NCI-H82 treated with DMSO at 0.1 percent for 48 hours (cell line): ENCODE results near the gene LAMB1.
"Not testable (repeated sequence)": the region's sequence is repeated elsewhere in the genome, so short reads cannot be mapped to it uniquely, and the experiment has no call there.

Experiments
- DNase-seq: peaks from one replicate; lab custom pipeline; 2025; ENCODE audit not compliant: unreplicated experiment; lab: John Stamatoyannopoulos, UW

The LAMB1 gene

DNA sequence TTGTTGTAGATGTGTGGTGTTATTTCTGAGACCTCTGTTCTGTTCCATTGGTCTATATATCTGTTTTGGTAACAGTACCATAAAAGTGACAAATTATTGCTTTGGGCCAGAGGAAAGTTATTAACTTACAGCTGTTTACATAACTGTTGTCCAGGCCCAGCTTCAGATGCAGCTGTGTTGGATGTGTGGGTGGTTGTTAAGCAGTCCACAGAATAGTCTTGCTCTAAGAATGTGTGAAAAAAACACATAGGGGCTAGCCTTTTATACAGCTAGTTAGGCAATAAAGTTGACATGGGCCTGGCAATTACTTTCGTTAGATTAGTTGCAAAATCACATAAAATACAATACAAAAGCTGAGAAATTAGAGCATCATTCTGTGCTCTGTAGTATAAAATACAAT, 80.1 kb downstream of the LAMB1 start:
- DNase-seq = no peak

DNA sequence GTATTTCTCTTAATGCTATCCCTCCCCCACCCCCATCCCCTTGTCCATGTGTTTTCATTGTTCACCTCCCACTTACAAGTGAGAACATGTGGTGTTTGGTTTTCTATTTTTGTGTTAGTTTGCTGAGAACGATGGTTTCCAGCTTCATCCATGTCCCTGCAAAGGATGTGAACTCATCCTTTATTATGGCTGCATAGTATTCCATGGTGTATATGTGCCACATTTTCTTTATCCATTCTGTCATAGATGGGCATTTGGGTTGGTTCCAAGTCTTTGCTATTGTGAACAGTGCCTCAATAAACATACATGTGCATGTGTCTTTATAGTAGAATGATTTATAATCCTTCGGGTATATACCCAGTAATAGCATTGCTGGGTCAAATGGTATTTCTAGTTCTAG, 81.1 kb downstream of the LAMB1 start:
- DNase-seq = not testable (repeated sequence)

DNA sequence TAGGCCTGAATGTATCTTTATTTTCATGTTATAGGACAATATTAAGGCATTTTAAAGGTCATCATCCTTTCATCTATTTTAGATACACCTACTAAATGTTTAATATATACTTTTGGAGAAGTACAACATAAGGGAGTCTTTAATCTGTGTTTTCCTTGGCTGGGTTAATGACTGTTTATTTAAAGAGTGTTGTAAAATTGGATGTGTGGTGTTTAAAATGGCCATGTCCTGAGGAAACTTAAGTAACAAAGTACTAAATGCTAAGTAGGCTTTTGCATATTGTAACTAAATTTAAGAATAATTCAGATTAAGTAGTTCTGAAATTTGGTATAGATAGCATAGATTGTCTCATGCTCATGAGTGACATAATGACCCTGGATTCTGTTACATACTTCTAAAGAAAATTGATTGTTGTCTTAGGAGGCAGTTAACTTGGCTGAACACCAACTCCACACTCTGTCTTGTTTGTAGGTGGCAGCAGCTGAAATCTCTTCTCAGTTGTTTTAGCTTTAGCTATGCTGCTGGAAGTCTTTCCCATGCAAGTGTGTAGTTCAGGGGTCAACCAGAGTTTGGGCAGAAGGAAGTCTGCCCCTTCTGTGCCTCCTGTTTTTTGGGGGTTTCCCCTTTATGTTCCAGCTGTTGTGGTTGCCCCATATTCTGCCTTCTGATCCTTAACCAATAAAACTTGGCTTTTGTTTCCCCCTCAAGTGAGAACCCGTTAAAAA, 82.8 kb downstream of the LAMB1 start:
- DNase-seq = no peak

DNA sequence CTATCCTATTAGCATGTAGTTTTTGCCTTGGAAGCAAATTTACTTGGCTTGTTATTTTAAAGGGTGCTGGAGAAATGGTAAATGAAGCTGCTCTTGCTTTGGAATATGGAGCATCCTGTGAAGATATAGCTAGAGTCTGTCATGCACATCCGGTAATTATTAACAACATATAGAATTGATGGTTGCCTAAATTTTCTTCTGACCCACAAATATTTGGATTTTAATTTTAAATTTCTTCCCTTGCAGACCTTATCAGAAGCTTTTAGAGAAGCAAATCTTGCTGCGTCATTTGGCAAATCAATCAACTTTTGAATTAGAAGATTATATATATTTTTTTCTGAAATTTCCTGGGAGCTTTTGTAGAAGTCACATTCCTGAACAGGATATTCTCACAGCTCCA, 84.0 kb downstream of the LAMB1 start:
- DNase-seq = no peak

DNA sequence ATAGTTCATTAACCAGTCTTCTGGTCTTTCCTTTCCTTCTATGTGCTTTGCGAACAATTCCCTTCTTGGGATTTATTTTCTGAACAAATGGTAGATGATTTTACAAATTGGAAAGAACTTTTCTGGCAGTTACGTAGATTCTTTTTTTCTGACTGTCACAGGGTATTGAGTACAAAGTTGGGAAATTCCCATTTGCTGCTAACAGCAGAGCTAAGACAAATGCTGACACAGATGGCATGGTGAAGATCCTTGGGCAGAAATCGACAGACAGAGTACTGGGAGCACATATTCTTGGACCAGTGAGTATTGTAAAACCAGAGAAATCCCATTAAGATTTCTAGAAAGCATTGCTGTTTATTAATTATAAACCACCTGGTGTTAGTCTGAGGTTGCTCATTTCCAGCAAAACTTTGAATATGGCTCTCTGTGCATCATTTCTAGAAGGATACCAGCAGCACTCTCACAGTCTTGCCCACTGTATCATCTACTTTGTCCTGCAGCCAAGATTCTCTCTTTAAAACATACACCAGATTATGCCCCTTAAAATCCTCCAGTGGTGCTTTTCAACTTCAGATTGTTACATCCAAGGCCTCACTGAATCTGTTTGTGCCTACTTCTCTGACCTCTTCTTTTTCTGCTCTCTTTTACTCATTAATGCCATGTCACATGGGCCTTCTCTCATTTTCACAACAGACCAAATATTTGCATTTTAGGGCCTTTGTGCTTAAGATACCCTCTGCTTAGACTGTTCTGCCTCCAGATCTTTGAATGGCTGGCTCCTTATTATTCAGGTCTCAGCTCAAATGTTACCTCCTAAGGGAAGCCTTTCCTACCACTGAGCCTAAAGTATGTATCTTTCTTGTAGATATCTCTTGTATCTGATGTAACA, 85.0 kb downstream of the LAMB1 start:
- DNase-seq = no peak

DNA sequence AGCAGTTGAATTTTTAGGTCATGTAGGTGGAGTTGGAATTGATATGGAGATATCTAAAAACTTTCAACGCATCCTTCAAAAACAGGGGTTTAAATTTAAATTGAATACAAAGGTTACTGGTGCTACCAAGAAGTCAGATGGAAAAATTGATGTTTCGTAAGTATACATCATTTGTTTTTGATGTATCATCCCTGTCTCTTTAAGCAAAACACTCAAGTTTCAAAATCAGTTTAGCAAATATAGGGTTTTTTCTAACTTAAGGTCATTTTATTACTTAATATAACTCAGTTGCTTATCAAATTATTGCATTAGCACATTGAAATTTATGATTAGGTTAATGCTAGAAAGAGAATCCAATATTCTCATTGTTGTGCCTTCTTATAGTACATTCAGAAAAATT, 87.4 kb downstream of the LAMB1 start:
- no peak for DNase-seq

DNA sequence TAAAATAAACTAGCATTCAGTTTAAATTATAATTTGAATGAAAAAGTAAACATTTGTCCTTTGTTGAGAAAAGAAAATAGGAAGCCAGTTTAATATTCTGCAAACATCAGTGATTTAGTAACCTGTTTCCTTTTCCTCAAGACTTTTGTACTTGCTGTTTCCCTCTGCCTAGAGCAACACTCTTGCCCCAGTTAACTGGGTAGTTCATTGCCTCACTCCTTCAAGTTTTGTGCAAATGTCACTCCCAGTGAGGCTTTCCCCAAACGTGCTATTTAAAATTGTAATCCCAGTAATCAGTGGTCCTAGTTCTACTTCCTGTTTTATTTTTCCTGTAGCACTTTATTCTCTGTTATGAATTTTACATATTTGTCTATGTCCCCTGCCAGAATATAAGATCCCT, 88.1 kb downstream of the LAMB1 start:
- no peak for DNase-seq

DNA sequence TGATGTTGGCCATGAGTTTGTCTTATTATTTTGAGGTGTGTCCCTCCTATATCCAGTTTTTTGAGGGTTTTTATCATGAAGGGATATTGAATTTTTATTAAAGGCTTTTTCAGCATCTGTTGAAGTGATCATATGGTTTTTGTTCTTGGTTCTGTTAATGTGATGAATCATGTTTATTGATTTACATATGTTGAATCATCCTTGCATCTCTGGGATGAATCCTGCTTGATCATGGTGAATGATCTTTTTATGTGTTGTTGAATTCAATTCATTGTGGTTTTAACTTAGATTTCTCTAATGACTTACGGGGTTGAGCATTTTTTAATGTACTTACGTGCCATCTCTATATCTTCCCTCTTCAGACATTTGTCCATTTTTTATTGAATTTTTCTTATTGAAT, 89.1 kb downstream of the LAMB1 start:
- DNase-seq = no peak

DNA sequence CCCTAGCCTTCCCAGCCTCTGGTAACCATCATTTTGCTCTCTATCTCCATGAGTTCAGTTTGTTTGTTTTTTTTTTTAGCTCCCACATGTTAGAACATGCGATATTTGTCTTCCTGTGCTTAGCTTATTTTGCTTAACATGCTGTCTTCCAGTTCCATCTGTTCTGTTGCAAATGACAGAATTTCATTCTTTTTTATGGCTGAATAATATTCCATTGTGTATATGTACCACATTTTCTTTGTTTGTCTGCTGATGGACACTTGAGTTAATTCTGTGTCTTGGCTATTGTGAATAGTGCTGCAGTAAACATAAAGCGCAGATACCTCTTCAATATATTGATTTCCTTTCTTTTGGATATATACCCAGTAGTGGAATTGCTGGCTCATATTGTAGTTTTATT, 91.0 kb downstream of the LAMB1 start:
- DNase-seq = no peak

DNA sequence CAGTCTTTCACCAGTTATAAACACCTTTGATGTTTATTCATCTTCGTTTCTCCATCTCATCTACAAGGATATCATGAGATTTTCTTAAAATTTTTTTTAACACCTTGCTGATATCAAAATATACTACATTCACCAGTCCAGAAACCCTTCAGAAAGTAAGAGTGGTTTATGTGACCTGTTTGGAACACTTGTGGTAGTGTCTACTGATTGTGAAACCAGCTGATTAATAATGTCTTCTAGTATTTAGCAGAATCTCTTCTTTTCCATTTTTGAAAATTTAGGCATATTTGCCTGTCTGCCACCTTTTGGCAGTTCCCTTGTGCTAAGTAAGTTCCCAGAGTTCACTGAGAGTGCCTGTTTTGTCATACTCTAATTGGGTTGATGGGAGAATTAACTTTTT, 93.5 kb downstream of the LAMB1 start:
- DNase-seq = no peak

DNA sequence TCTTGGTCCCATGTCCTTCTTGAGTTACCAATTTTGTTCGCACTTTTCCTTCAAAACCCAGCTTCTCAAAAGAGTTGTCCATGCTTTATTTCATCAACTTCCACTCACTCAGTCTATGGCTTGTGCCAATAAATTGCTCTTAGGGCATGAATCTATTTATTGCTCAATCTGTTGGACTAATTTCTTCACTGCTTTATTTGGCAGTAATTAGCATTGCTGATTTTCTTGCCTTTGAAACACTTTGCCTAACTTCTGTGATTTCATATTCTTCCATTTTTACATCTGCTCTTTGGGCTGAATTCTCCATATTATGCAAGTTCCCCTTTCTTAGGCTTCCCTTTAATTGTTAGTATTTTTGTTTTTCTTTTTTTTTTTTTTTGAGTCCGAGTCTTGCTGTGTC, 95.2 kb downstream of the LAMB1 start:
- DNase-seq = no peak

DNA sequence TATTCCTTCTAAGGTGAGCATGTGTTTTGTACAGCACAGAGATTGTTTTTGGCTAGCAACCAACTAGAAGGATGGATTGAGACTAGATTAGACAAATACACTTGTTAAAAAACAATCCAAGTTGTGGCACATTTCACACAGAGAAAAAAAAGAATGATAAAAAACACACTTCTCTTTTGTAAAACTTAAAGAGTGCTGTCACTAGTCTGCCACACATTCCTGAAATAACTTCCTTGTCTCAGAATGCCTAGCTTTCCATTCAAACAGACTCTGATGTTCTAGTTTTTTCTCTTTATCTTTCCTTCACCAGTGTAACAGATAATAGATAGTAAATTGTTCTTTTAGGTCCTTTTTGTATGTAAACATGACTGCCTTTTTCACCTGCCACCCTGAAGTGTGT, 100.6 kb downstream of the LAMB1 start:
- DNase-seq = no peak

DNA sequence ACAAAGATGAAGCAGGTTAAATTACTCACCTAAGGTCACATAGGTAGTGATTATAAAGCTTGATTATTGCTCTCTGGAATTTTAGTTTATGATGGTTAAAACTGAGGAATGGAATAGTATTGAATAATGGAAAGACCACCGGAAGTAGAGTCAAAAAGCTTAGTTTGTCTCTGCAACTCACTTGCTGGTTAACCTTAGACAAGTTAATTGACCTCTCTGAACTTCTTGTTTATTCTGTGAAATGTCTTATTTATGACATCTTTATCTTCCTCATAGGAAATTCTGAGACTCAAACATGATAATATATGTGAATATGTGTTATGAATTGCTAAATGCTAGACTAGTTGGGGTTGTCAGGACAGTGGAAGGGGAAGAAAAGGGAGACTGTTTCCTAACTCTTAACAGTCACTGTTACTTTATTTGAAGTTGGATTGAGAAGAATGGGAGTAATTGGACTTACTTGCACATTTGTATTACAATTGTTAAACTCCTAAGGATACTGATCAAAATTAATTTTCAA, 102.4 kb downstream of the LAMB1 start:
- no peak for DNase-seq

DNA sequence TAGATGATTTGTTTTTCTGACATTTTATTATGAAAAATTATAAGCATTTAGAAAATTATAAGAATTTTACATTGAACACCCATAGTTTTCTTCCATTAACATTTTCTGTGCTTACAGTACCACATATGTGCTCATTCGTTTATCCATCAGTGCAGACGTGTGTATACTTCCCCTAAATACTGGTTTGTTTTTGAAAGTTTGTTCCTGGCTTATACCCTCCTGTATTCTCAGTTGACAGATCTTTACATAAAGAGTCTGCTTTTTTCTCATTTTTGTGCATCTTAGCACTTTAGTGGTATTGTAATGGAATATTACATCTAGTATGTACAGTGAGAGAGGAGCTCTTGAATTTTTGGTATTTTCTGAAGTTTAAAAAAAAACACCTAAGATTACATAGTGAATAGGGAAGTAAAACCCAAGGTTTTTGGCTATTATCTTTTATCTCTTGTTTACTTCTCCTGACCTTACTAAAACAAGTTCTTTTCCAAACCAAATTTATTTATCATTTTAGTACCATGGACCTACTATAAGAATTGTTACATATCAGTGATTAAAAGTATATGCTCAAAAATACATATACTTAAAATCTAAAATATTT, 103.9 kb downstream of the LAMB1 start:
- no peak for DNase-seq

DNA sequence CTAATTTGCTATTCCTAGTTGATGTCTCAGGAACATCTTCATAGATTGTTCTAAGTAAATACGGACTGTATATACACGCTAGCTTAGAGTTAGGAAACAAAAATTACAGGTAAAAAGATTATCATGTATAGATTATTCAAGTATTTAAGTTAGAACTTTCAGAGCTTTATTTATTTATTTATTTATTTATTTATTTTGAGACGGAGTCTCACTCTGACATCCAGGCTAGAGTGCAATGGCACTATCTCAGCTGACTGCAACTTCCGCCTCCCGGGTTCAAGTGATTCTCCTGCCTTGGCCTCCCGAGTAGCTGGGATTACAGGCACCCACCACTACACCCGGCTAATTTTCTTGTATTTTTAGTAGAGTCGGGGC, 110.6 kb downstream of the LAMB1 start:
- not testable (repeated sequence) for DNase-seq

DNA sequence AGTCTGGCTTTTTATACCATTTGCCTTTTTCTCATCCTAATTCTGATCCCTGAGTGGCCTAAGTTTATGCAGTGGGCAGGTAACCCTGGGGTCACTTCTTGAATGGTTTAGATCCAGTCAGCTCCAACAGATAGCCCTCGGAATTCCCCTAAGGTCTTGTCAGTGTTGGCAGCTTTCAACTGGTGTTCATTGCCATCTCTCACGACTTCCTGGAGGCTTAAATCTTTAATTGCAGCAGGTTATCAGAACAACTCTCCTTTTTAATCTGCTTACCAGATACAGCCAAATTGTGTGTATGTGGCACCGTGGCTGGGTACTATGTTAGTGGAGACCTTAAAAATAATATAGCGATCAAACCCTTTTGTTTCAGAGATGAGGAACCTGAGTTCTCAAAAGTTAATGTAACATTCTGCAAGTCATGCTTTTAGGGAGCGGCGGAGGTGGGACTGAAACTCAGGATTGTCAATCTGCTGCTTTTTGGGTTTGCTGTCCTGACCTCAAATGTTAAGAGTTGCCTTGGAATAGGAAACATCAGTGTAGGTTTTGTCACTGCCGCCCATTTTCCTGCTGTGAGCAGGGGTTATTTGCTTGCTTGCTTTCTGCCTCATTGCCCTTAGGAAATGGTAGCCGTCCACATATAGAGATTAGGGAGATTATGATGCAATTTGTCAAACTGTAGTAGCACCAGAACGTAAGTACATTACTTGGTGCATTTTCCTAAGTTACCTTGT, 111.2 kb downstream of the LAMB1 start:
- no peak for DNase-seq

DNA sequence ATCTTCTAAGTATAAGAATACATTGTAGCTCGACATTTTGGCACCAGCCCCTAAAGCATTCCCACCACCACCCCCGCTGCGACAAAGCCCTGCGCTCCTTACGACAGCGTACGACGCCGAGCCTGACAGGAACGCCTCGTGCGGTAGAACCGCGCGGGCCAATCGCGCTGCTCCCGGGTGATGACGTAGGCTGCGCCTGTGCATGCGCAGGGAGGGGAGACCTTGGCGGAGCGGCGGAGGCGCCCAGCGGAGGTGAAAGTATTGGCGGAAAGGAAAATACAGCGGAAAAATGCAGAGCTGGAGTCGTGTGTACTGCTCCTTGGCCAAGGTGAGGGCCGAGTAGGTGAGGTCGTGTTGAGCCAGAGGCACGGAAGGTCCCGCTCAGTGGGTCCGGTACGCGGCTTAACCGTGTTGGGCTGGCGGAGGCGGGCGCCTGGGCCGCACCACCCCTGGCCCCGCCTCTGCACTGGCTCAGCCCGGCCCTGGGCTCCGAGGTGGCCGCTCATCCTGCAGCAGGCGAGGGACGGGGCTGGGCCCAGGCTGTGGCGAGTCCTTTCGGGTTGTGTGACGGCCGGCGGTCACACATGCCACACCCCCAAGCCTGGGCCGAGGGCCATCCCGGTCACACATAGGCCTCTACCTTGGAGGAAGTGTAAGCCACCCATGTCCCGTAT, 111.9 kb downstream of the LAMB1 start, which contains the start of gene DLD:
Gene DLD, plus strand, starts transcription at position 222 of the 674 bp plus-strand sequence. Its CDS starts 68 bp downstream, at position 290.
- DNase-seq = peak; percentile 69

DNA sequence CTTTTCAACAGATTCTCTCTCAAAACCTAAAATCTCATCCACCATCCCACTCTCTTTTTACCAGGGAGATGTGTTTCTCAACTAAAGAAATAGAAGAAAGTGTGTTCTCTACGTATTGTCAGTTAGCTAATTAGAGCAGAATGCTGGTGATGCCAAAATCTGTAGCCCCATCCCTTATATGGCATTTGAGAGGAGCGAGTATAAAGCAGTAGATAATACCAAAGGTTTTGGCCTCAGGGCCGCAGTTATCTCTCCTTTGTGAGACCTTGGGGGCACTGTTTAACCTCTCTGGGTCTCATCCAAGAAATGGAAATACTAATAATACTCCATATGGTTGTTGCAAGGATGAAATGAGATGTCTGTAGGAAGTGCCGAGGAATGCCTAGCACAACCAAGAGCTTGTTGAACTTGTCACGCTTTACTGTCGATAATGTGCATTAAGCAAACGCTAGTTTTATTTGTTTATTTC, 112.4 kb downstream of the LAMB1 start:
- no peak for DNase-seq

DNA sequence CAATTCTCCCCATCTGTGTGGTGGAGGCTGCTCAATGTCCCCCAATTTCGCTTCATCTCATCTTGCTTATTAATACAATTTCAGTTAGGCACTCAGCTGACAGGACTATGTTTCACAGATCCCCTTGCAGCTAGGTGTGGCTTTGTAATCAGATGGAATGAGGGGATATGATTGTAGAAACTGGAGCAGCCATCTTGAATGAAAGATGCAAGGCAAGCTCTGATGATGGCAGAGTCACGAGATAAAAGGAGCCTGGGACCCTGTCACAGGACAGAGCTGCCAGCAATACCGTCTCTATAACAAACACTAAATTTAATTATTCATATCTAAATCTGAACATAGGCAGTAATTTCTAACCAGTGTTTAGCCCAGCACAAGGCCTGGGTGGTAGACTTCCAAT, 113.0 kb downstream of the LAMB1 start:
- no peak for DNase-seq

DNA sequence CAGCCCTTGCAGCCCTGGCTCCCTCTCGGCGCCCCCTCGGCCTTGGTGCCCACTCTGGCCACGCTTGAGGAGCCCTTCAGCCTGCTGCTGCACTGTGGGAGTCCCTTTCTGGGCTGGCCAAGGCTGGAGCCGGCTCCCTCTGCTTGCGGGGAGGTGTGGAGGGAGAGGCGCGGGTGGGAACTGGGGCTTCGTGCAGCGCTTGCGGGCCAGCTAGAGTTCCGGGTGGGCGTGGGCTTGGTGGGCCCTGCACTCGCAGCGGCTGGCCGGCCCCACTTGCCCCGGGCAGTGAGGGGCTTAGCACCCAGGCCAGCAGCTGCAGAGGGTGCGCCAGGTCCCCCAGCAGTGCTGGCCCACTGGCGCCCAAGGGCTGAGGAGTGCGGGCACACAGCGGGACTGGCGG, 115.1 kb downstream of the LAMB1 start:
- DNase-seq = not testable (repeated sequence)
